Astrocyte (in vitro differentiated cells and primary cell): ENCODE measurements around the gene ITGA2B. TPM values are rescaled to one million over a fixed set of nuclear protein-coding genes. Genes with fewer than 3 reads are reported as not detected.
A peak's percentile ranks its signal among the peaks of the same experiment; 100 is the strongest.

Experiments
- DNase-seq: peaks from one replicate; pipeline ENCODE4 v3.0.0-alpha.2; 2010; ENCODE audit warnings: low read depth
- FAIRE-seq: peaks from 2 replicates; lab custom pipeline; 2011; peaks lifted over from hg19 to GRCh38; lab: Jason Lieb, UNC
- H2AFZ ChIP-seq: 2 replicates; pipeline ENCODE4 v1.6.0; 2012; ENCODE audit warnings: low read depth, low read length, inconsistent platforms
- H3K27ac ChIP-seq: 2 replicates; pipeline ENCODE4 v1.5.1; 2011; ENCODE audit warnings: low read depth, low read length, inconsistent platforms
- H3K27me3 ChIP-seq: 2 replicates; pipeline ENCODE4 v1.6.0; 2011; ENCODE audit warnings: low read length, inconsistent platforms; ENCODE audit not compliant: insufficient read depth
- H3K36me3 ChIP-seq: 2 replicates; pipeline ENCODE4 v1.5.1; 2011; ENCODE audit warnings: low read length, inconsistent platforms; ENCODE audit not compliant: insufficient read depth
- H3K4me1 ChIP-seq: 2 replicates; pipeline ENCODE4 v1.5.1; 2011; ENCODE audit warnings: low read length, inconsistent platforms; ENCODE audit not compliant: insufficient read depth
- H3K4me2 ChIP-seq: 2 replicates; pipeline ENCODE4 v1.6.0; 2012; ENCODE audit warnings: low read length, inconsistent platforms
- H3K4me3 ChIP-seq: 2 replicates; pipeline ENCODE4 v1.5.1; 2011; ENCODE audit warnings: low read depth, mild to moderate bottlenecking, low read length, inconsistent platforms; ENCODE audit not compliant: insufficient read depth
- H3K79me2 ChIP-seq: 2 replicates; pipeline ENCODE4 v1.6.0; 2012; ENCODE audit warnings: mild to moderate bottlenecking, low read length, inconsistent platforms; ENCODE audit not compliant: insufficient read depth
- H3K9ac ChIP-seq: 2 replicates; pipeline ENCODE4 v1.6.0; 2012; ENCODE audit warnings: mild to moderate bottlenecking, low read length, inconsistent platforms
- H3K9me3 ChIP-seq: 2 replicates; pipeline ENCODE4 v1.5.1; 2012; ENCODE audit warnings: low read depth, mild to moderate bottlenecking, low read length, inconsistent platforms; ENCODE audit not compliant: insufficient read depth
- H4K20me1 ChIP-seq: 2 replicates; pipeline ENCODE4 v1.6.0; 2012; ENCODE audit warnings: low read length, inconsistent platforms; ENCODE audit not compliant: insufficient read depth
- H3K27ac Mint-ChIP-seq: one replicate; pipeline ENCODE4 v1.8.0; 2021; ENCODE audit warnings: mild to moderate bottlenecking, mixed read lengths; ENCODE audit not compliant: unreplicated experiment
- H3K27me3 Mint-ChIP-seq: one replicate; pipeline ENCODE4 v1.8.0; 2021; ENCODE audit warnings: low read depth, mixed read lengths; ENCODE audit not compliant: unreplicated experiment
- H3K36me3 Mint-ChIP-seq: one replicate; pipeline ENCODE4 v1.8.0; 2021; ENCODE audit warnings: low read depth, mixed read lengths; ENCODE audit not compliant: unreplicated experiment
- H3K4me1 Mint-ChIP-seq: one replicate; pipeline ENCODE4 v1.8.0; 2021; ENCODE audit warnings: low read depth, mixed read lengths; ENCODE audit not compliant: unreplicated experiment
- H3K4me3 Mint-ChIP-seq: one replicate; pipeline ENCODE4 v1.8.0; 2021; ENCODE audit warnings: mild to moderate bottlenecking, moderate library complexity, mixed read lengths; ENCODE audit not compliant: unreplicated experiment
- H3K9me3 Mint-ChIP-seq: one replicate; pipeline ENCODE4 v1.8.0; 2021; ENCODE audit warnings: mild to moderate bottlenecking, mixed read lengths; ENCODE audit not compliant: unreplicated experiment
- CTCF ChIP-seq: IDR thresholded peaks from 2 replicates; pipeline ENCODE4 v1.5.1; 2011; ENCODE audit warnings: low read depth, mild to moderate bottlenecking, inconsistent platforms, low read length, moderate library complexity; ENCODE audit not compliant: insufficient read depth
- EZH2 ChIP-seq: IDR thresholded peaks from 2 replicates; pipeline ENCODE4 v1.6.1; 2012; ENCODE audit warnings: mild to moderate bottlenecking, low read length, inconsistent platforms; ENCODE audit not compliant: insufficient read depth
- total RNA-seq: library from RNA; stranded (reverse); gene quantifications from 2 replicates; pipeline ENCODE4 v1.2.1, GENCODE V29; 2021

Gene ITGA2B
- total RNA-seq, 1 donor from 2014 or later = 0.68 TPM

- Mint-ChIP-seq H3K4me3 (no peak overlapping the region), H3K36me3 (peaks cover 16% of the 10 kb centered on the region), H3K27ac (no peak overlapping the region), H3K4me1 (no peaks in the 10 kb centered on the region), H3K27me3 (peaks cover 5% of the 10 kb centered on the region), H3K9me3 (no peaks in the 10 kb centered on the region)
- H3K27me3 ChIP-seq = no peaks in the 10 kb centered on the region
- no peak overlapping the region for H3K27ac ChIP-seq
- H3K9ac ChIP-seq = no peak overlapping the region
- no peaks in the 10 kb centered on the region for H3K9me3 ChIP-seq
- H3K79me2 ChIP-seq = no peaks in the 10 kb centered on the region
- H2AFZ ChIP-seq = no peak overlapping the region
- peaks cover 50% of the 10 kb centered on the region for H4K20me1 ChIP-seq
- DNase-seq (no peak), FAIRE-seq (no peak)
- TF ChIP-seq CTCF (no peak), EZH2 (no peak)
- H3K4me1 ChIP-seq = no peaks in the 10 kb centered on the region
- peak overlapping the region; percentile 28 for H3K4me3 ChIP-seq
- H3K4me2 ChIP-seq = peak overlapping the region; percentile 66
- no peaks in the 10 kb centered on the region for H3K36me3 ChIP-seq
Measured at GRCh38 chr17:44353672-44354331, 35.6 kb downstream of the ITGA2B start.

- no peak overlapping the region for H3K27ac ChIP-seq
Measured at GRCh38 chr17:44352828-44353671, 36.4 kb downstream of the ITGA2B start.

More at GRCh38 chr17:44352828-44353671, 36.4 kb downstream of the ITGA2B start:
- H3K9ac ChIP-seq = no peak overlapping the region
- Mint-ChIP-seq H3K27ac (peak overlapping the region; percentile 62), H3K4me1 (no peaks in the 10 kb centered on the region), H3K9me3 (no peaks in the 10 kb centered on the region), H3K27me3 (peaks cover 5% of the 10 kb centered on the region), H3K36me3 (peaks cover 17% of the 10 kb centered on the region), H3K4me3 (peak overlapping the region; percentile 67)
- H3K4me2 ChIP-seq = peak overlapping the region; percentile 66
- H4K20me1 ChIP-seq = peaks cover 54% of the 10 kb centered on the region
- H3K79me2 ChIP-seq = no peaks in the 10 kb centered on the region
- H3K27me3 ChIP-seq = no peaks in the 10 kb centered on the region
- no peaks in the 10 kb centered on the region for H3K9me3 ChIP-seq
- H3K4me3 ChIP-seq = no peak overlapping the region
- DNase-seq (no peak), FAIRE-seq (no peak)
- no peaks in the 10 kb centered on the region for H3K4me1 ChIP-seq
- no peak for TF ChIP-seq CTCF
- TF ChIP-seq EZH2 = no peak
- H3K36me3 ChIP-seq = no peaks in the 10 kb centered on the region
- no peak overlapping the region for H2AFZ ChIP-seq
